Glutamatergic neuron (in vitro differentiated cells): Measurements from ENCODE around the gene TNFRSF14. TPM values are rescaled to one million over a fixed set of nuclear protein-coding genes. Genes with fewer than 3 reads are reported as not detected.

Experiments used
- DNase-seq: peaks from one replicate; pipeline ENCODE4 v3.0.0; 2022
- H3K27ac Mint-ChIP-seq: one replicate; pipeline ENCODE4 v1.8.0; 2020; ENCODE audit warnings: mild to moderate bottlenecking, mixed read lengths, inconsistent platforms; ENCODE audit not compliant: unreplicated experiment
- H3K27me3 Mint-ChIP-seq: one replicate; pipeline ENCODE4 v1.8.0; 2020; ENCODE audit warnings: mild to moderate bottlenecking, moderate library complexity, mixed read lengths, inconsistent platforms; ENCODE audit not compliant: unreplicated experiment
- H3K36me3 Mint-ChIP-seq: one replicate; pipeline ENCODE4 v1.8.0; 2020; ENCODE audit warnings: mild to moderate bottlenecking, mixed read lengths, inconsistent platforms; ENCODE audit not compliant: unreplicated experiment
- H3K4me1 Mint-ChIP-seq: one replicate; pipeline ENCODE4 v1.8.0; 2020; ENCODE audit warnings: mild to moderate bottlenecking, low read depth, mixed read lengths, inconsistent platforms; ENCODE audit not compliant: unreplicated experiment
- H3K4me3 Mint-ChIP-seq: one replicate; pipeline ENCODE4 v1.8.0; 2020; ENCODE audit warnings: mild to moderate bottlenecking, mixed read lengths, inconsistent platforms; ENCODE audit not compliant: unreplicated experiment
- H3K9me3 Mint-ChIP-seq: one replicate; pipeline ENCODE4 v1.8.0; 2020; ENCODE audit warnings: mild to moderate bottlenecking, moderate library complexity, mixed read lengths, inconsistent platforms; ENCODE audit not compliant: unreplicated experiment
- total RNA-seq: library from RNA; stranded (reverse); fragmentation: NEBNext Ultra II Directional; extraction: Animal tissue kit (Norgen Biotek cat#: 25700); gene quantifications from one replicate; pipeline ENCODE4 v1.2.1, GENCODE V29; 2021; ENCODE audit not compliant: unreplicated experiment
- TF ChIP-seq, protein P1 (sequence below): fragments of 200-600 bp; sonication (generic); IDR thresholded peaks from one replicate; pipeline ENCODE4 v1.5.0; 2021; ENCODE audit not compliant: partially characterized antibody, unreplicated experiment

The TNFRSF14 gene
- total RNA-seq, 1 donor from 2014 or later: 1.2 TPM

- Mint-ChIP-seq H3K9me3 (no peaks in the 10 kb centered on the region), H3K4me1 (peaks cover 2% of the 10 kb centered on the region), H3K27ac (no peak overlapping the region)
These were observed 41.1 kb upstream of the TNFRSF14 start for GRCh38 chr1:2514863-2515762.

GRCh38 chr1:2515763-2516080 lies 40.4 kb upstream of the TNFRSF14 start:
- no peak overlapping the region for H3K4me3 Mint-ChIP-seq
- H3K4me1 Mint-ChIP-seq: peaks cover 2% of the 10 kb centered on the region
- peaks cover 4% of the 10 kb centered on the region for H3K27me3 Mint-ChIP-seq
- TF ChIP-seq, protein P1, sequence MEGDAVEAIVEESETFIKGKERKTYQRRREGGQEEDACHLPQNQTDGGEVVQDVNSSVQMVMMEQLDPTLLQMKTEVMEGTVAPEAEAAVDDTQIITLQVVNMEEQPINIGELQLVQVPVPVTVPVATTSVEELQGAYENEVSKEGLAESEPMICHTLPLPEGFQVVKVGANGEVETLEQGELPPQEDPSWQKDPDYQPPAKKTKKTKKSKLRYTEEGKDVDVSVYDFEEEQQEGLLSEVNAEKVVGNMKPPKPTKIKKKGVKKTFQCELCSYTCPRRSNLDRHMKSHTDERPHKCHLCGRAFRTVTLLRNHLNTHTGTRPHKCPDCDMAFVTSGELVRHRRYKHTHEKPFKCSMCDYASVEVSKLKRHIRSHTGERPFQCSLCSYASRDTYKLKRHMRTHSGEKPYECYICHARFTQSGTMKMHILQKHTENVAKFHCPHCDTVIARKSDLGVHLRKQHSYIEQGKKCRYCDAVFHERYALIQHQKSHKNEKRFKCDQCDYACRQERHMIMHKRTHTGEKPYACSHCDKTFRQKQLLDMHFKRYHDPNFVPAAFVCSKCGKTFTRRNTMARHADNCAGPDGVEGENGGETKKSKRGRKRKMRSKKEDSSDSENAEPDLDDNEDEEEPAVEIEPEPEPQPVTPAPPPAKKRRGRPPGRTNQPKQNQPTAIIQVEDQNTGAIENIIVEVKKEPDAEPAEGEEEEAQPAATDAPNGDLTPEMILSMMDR: no peak
- no peak for DNase-seq
- H3K27ac Mint-ChIP-seq: no peak overlapping the region
- H3K9me3 Mint-ChIP-seq: no peaks in the 10 kb centered on the region
- H3K36me3 Mint-ChIP-seq: no peaks in the 10 kb centered on the region

More at GRCh38 chr1:2514863-2515762, 41.1 kb upstream of the TNFRSF14 start:
- Mint-ChIP-seq H3K4me3 (no peak overlapping the region), H3K36me3 (no peaks in the 10 kb centered on the region), H3K27me3 (peaks cover 4% of the 10 kb centered on the region)
- no peak for DNase-seq
- TF ChIP-seq, protein P1: peak; percentile 38

GRCh38 chr1:2516124-2516523 lies 40.0 kb upstream of the TNFRSF14 start:
- TF ChIP-seq, protein P1: no peak
- DNase-seq: no peak
- H3K4me1 Mint-ChIP-seq: peaks cover 4% of the 10 kb centered on the region
- H3K27ac Mint-ChIP-seq: no peak overlapping the region
- H3K36me3 Mint-ChIP-seq: no peaks in the 10 kb centered on the region
- peaks cover 2% of the 10 kb centered on the region for H3K9me3 Mint-ChIP-seq
- H3K4me3 Mint-ChIP-seq: no peak overlapping the region
- H3K27me3 Mint-ChIP-seq: peaks cover 4% of the 10 kb centered on the region

DNA sequence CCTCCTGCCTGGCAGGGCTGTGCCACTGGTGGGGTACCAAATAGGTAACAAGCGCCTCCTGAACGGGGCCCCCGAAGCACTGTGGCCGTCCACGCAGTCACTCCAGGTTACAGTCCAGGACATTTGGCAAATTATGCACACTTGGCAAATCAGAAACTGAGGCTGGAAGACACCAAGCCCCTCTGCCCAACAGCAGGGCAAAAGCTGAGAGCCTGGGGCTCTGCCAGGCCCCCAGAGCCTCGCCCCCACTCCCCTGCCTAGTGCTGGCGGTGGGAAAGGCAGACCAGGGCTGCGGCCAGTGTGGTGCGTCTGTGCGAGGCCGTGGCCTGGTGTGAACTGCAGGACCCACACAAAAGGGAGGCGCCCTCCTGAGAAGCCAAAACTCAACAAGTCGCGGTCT lies 39.2 kb upstream of the TNFRSF14 start:
- peaks cover 1% of the 10 kb centered on the region for H3K4me1 Mint-ChIP-seq
- H3K27me3 Mint-ChIP-seq: peaks cover 4% of the 10 kb centered on the region
- peaks cover 3% of the 10 kb centered on the region for H3K9me3 Mint-ChIP-seq
- no peak overlapping the region for H3K27ac Mint-ChIP-seq
- no peaks in the 10 kb centered on the region for H3K36me3 Mint-ChIP-seq
- TF ChIP-seq, protein P1: no peak
- no peak overlapping the region for H3K4me3 Mint-ChIP-seq
- no peak for DNase-seq

DNA sequence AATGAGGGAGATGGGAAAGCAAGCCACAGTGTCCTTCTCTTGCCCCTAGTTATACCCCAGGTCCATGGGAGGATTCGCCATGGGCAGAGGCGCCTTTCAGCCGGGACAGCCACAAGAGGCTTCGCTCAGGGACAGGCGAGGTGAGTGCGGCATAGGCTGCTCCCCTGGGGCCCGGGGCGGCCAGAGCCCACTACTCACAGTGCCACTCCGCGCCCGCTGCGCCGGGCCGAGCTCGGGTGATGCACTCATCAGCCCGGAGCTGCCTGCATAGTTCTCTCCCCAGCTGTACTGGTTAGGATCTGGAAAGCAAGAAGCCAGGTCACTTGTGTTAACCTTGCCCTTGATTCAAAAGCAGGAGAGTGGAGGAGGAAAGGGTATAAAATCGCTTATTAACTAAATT lies 38.2 kb upstream of the TNFRSF14 start:
- H3K4me1 Mint-ChIP-seq: peaks cover 4% of the 10 kb centered on the region
- TF ChIP-seq, protein P1: no peak
- peaks cover 3% of the 10 kb centered on the region for H3K9me3 Mint-ChIP-seq
- no peak overlapping the region for H3K27ac Mint-ChIP-seq
- DNase-seq: no peak
- no peaks in the 10 kb centered on the region for H3K36me3 Mint-ChIP-seq
- peaks cover 4% of the 10 kb centered on the region for H3K27me3 Mint-ChIP-seq
- H3K4me3 Mint-ChIP-seq: no peak overlapping the region
